Neural crest cell (in vitro differentiated cells): ENCODE results near the gene ABTB2. TPM values are rescaled to one million over a fixed set of nuclear protein-coding genes. Genes with fewer than 3 reads are reported as not detected.

ENCODE experiments used
- DNase-seq: peaks from one replicate; pipeline ENCODE4 v3.0.0; 2021; ENCODE audit warnings: low read depth, mixed read lengths, low spot score
- H3K27ac Mint-ChIP-seq: one replicate; pipeline ENCODE4 v1.8.0; 2021; ENCODE audit warnings: mild to moderate bottlenecking, mixed read lengths; ENCODE audit not compliant: unreplicated experiment
- H3K27me3 Mint-ChIP-seq: 2 replicates; pipeline ENCODE4 v1.8.0; 2021; ENCODE audit warnings: low read depth, mild to moderate bottlenecking, mixed read lengths
- H3K36me3 Mint-ChIP-seq: 2 replicates; pipeline ENCODE4 v1.8.0; 2021; ENCODE audit warnings: low read depth, mild to moderate bottlenecking, mixed read lengths
- H3K4me1 Mint-ChIP-seq: 2 replicates; pipeline ENCODE4 v1.8.0; 2021; ENCODE audit warnings: mixed read lengths
- H3K4me3 Mint-ChIP-seq: one replicate; pipeline ENCODE4 v1.8.0; 2021; ENCODE audit warnings: mild to moderate bottlenecking, mixed read lengths
- H3K9me3 Mint-ChIP-seq: 2 replicates; pipeline ENCODE4 v1.8.0; 2021; ENCODE audit warnings: mixed read lengths
- total RNA-seq: library from RNA; stranded (reverse); gene quantifications from 2 replicates; pipeline ENCODE4 v1.2.1, GENCODE V29; 2021
- TF ChIP-seq, protein P1 (sequence below): fragments of 200-600 bp; sonication (generic); conservative IDR thresholded peaks from 2 replicates; pipeline ENCODE4 v1.5.0; 2021; ENCODE audit warnings: antibody characterized with exemption, mild to moderate bottlenecking

The ABTB2 gene
- total RNA-seq, 1 donor from 2014 or later = 3.0 TPM

DNA sequence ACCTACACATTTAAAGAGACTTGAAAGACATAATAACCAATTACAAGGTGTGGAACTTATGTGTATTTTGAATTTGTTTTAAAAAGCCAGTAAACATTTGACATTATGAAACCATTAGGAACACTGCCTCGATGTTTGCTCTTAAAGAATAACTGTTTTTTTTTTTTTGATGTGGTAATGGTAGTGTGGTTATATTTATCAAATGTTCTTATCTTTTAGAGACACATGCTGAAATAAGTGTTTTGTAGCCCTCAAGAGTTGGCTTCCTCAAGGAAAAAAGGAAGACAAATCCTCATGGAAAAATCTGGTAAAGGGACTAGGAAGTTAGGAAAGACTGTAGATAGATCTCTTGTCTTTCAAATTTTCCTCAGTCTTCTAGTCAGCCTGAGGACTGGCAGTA lies 2.2 kb upstream of the ABTB2 start:
- Mint-ChIP-seq H3K4me1 (peaks cover 15% of the 10 kb centered on the region), H3K27ac (no peak overlapping the region), H3K36me3 (no peaks in the 10 kb centered on the region), H3K27me3 (peaks cover 47% of the 10 kb centered on the region), H3K4me3 (no peak overlapping the region), H3K9me3 (no peaks in the 10 kb centered on the region)
- TF ChIP-seq, protein P1, sequence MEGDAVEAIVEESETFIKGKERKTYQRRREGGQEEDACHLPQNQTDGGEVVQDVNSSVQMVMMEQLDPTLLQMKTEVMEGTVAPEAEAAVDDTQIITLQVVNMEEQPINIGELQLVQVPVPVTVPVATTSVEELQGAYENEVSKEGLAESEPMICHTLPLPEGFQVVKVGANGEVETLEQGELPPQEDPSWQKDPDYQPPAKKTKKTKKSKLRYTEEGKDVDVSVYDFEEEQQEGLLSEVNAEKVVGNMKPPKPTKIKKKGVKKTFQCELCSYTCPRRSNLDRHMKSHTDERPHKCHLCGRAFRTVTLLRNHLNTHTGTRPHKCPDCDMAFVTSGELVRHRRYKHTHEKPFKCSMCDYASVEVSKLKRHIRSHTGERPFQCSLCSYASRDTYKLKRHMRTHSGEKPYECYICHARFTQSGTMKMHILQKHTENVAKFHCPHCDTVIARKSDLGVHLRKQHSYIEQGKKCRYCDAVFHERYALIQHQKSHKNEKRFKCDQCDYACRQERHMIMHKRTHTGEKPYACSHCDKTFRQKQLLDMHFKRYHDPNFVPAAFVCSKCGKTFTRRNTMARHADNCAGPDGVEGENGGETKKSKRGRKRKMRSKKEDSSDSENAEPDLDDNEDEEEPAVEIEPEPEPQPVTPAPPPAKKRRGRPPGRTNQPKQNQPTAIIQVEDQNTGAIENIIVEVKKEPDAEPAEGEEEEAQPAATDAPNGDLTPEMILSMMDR = no peak
- DNase-seq = no peak

DNA sequence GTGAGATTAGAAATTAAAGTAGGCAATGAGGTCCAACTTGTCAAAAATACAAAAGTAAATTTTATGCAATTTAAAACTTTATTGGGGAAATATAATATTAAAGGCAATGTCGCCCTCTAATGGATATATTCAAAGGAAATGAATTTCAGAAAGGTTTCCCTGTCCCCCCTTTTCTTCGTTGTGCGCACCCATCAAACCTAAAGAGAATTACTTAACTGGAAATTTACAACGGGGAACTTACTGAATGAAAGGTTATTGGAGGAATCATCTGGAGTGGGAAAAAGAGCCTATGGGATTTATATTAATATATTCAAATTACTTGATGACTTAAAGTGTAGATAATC lies 1.7 kb upstream of the ABTB2 start:
- H3K27ac Mint-ChIP-seq = no peak overlapping the region
- no peaks in the 10 kb centered on the region for H3K9me3 Mint-ChIP-seq
- peaks cover 20% of the 10 kb centered on the region for H3K4me1 Mint-ChIP-seq
- H3K27me3 Mint-ChIP-seq = peaks cover 52% of the 10 kb centered on the region
- no peaks in the 10 kb centered on the region for H3K36me3 Mint-ChIP-seq
- TF ChIP-seq, protein P1 = peak; percentile 47
- DNase-seq = no peak
- peak overlapping the region; percentile 71 for H3K4me3 Mint-ChIP-seq

GRCh38 chr11:34358728-34359547 lies 1.1 kb upstream of the ABTB2 start:
- Mint-ChIP-seq H3K4me3 (peak overlapping the region; percentile 71), H3K9me3 (no peaks in the 10 kb centered on the region), H3K4me1 (peaks cover 20% of the 10 kb centered on the region), H3K27ac (no peak overlapping the region), H3K36me3 (no peaks in the 10 kb centered on the region), H3K27me3 (peaks cover 53% of the 10 kb centered on the region)
- DNase-seq = peak; percentile 72
- TF ChIP-seq, protein P1 = peak; percentile 97

DNA sequence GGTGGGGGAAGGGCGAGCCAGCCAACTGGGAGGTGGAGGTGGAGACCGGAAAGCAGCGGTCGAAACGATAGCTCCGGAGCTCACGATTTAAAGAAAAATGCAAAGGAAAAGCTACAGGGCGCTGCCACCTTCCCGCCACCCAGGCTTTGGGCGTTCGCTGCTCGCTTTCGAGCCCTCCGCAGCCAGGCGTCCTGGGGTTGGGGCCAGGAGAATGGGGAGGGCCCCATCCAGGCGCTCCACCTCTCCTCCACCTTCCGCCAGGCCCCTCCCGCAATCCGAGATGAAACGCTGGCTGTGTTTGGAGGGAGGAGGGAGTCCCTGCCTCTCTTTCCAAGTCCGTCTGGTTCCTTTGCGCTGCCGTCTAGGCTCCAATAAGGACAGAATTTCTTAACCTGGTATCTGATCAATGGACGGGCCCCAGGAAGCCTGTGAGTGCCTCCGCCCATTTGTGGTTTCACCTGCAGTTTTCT lies 483 bp upstream of the ABTB2 start:
- TF ChIP-seq, protein P1 = no peak
- Mint-ChIP-seq H3K4me3 (peak overlapping the region; percentile 71), H3K9me3 (no peaks in the 10 kb centered on the region), H3K27me3 (peaks cover 56% of the 10 kb centered on the region), H3K4me1 (peaks cover 20% of the 10 kb centered on the region), H3K27ac (no peak overlapping the region), H3K36me3 (no peaks in the 10 kb centered on the region)
- peak; percentile 48 for DNase-seq

GRCh38 chr11:34356913-34357700 lies 703 bp downstream of the ABTB2 start:
- Mint-ChIP-seq H3K9me3 (no peaks in the 10 kb centered on the region), H3K4me1 (peaks cover 20% of the 10 kb centered on the region), H3K4me3 (peak overlapping the region; percentile 79), H3K27ac (no peak overlapping the region), H3K36me3 (no peaks in the 10 kb centered on the region), H3K27me3 (peaks cover 64% of the 10 kb centered on the region)
- peak; percentile 53 for DNase-seq
- TF ChIP-seq, protein P1 = peak; percentile 11
